Measurements from ENCODE around the gene DCAF8.

Gene DCAF8

GRCh38 chr1:160264795-160265307 lies 2.5 kb upstream of the DCAF8 start:
- H3K4me3 ChIP-seq (ENCODE audit: low read depth, low read length) = no peak overlapping the region

DNA sequence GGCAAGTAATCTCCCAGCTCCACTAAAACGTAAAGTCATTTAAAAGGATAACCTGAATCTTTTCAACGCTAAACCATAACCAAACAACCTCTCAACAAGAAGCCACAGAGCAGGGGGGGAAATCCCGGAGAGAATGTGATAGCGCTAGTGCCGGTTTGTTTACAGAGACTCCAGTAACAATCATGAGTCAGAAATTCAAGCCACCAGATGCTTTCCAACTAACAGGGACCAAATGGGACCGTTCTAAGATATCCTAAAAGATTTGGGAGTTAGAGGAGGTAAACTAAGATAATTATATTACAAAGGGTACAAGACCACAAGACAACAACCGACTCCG lies 825 bp downstream of the DCAF8 start:
- peak overlapping the region; percentile 99 for H3K4me3 ChIP-seq (ENCODE audit: low read depth, low read length)

- peak overlapping the region; percentile 99 for H3K4me3 ChIP-seq (ENCODE audit: low read depth, low read length)
Measured at GRCh38 chr1:160260406-160261382, 1.7 kb downstream of the DCAF8 start.

GRCh38 chr1:160258177-160258798 lies 4.1 kb downstream of the DCAF8 start:
- H3K4me3 ChIP-seq (ENCODE audit: low read depth, low read length) = no peak overlapping the region

DNA sequence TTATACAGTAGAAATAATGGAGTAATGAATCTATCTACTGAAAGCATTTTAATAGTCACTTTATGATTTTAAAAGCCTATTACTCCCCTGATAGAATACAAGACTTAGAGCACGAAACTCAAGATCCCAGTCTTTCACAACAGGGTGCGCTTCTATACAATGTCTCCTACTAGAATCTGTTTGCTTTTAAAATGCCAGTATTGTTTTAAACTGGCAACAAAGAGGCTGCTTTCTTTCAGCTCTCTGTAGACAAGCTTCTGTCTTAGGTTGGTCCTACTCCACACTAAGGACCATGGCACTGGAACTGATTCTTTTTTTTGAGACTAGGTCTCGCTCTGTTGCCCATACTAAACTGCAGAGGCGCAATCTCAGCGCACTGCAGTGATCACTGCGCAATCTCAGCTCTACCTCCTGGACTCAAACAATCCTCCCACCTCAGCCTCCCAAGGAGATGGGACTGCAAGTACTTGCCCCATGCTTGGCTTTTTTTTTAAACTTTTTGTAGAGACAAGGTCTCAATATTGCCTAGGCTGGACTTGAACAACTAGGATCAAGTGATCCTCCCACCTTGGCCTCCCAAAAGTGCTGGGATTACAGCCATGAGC lies 4.8 kb downstream of the DCAF8 start:
- no peak overlapping the region for H3K4me3 ChIP-seq (ENCODE audit: low read depth, low read length)

- H3K4me3 ChIP-seq (ENCODE audit: low read depth, low read length) = no peak overlapping the region
Measured at GRCh38 chr1:160256396-160257046, 5.8 kb downstream of the DCAF8 start.

DNA sequence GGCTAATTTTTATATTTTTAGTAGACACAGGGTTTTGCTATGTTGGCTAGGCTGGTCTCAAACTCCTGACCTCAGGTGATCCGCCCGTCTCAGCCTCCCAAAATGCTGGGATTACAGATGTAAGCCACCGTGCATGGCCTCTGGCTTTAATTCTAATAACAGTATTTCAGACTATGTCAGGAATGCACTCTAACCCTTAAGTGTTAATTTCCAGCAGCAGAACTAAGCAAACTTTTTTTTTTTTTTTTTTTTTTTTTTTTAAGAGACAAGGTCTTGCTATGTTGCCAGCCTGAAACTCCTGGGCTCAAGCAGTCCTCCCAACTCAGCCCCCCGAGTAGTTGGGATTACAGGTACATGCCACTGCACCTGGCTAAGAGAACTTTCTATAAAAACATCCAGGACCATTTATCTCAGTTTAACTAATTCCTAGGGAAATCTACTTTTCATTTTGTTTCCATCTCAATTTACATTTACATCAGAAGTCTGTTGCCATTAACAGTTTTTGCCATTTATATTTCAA lies 6.5 kb downstream of the DCAF8 start:
- no peak overlapping the region for H3K4me3 ChIP-seq (ENCODE audit: low read depth, low read length)

- H3K4me3 ChIP-seq (ENCODE audit: low read depth, low read length) = no peak overlapping the region
Measured at GRCh38 chr1:160251687-160252526, 10.4 kb downstream of the DCAF8 start.

- no peak overlapping the region for H3K4me3 ChIP-seq (ENCODE audit: low read depth, low read length)
Measured at GRCh38 chr1:160251011-160251410, 11.3 kb downstream of the DCAF8 start.

DNA sequence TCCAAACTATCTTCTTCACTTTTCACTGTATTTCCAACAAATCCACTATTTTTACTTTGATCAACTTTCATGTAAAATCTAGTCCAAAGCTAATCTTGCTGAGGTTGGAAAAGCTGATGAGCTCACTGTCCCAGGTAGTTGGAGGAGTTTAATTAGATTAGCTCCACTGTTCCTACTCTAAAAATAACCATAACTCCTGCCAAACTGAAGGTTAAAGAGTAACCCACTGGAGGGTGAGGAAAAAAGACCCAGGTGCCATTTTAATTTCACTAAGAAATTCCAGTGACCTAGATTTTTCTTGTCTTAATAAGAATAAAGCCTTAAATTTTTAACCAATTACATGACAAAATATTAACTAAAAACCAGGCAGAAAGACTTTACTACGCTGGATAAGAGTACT lies 15.3 kb downstream of the DCAF8 start:
- no peak overlapping the region for H3K4me3 ChIP-seq (ENCODE audit: low read depth, low read length)

DNA sequence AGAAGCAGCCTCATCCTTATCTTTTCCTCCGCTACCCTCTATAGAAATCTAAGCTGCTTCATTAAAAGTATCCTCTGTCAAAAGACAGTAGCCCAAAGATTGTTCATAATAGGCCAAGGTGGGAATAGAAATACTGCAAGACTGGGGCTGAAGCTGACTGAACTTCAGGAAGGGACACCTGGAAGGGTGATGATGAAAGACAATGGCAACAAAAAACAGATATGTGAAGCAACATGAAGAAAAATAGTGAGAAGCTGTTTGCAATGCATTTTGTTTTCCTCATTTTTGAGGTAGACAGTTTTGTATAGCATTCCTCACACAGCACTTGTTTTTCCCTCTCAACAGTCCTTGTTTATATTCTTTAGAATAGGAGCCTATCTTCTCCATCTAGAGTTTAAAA lies 16.9 kb downstream of the DCAF8 start:
- H3K4me3 ChIP-seq (ENCODE audit: low read depth, low read length) = no peak overlapping the region

DNA sequence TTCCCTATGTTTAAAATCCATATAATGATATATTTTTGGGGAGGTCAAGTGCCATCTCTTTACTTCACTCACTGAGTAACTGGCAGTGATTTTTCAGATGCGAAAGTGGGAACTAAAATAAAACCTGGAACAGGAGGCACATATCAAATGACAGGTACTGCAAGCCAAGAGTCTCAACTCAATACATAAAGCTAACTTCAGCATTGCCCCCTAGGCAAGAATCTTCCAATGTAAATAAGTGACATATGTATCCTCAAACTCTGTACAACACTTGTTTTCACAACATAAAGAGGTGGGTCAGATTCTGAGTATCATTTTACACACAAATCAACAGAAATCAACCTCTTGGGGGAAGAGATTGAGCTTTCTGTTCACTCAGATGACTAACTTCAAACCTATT lies 18.1 kb downstream of the DCAF8 start:
- H3K4me3 ChIP-seq (ENCODE audit: low read depth, low read length) = no peak overlapping the region

GRCh38 chr1:160243767-160244166 lies 18.6 kb downstream of the DCAF8 start:
- H3K4me3 ChIP-seq (ENCODE audit: low read depth, low read length) = no peak overlapping the region

DNA sequence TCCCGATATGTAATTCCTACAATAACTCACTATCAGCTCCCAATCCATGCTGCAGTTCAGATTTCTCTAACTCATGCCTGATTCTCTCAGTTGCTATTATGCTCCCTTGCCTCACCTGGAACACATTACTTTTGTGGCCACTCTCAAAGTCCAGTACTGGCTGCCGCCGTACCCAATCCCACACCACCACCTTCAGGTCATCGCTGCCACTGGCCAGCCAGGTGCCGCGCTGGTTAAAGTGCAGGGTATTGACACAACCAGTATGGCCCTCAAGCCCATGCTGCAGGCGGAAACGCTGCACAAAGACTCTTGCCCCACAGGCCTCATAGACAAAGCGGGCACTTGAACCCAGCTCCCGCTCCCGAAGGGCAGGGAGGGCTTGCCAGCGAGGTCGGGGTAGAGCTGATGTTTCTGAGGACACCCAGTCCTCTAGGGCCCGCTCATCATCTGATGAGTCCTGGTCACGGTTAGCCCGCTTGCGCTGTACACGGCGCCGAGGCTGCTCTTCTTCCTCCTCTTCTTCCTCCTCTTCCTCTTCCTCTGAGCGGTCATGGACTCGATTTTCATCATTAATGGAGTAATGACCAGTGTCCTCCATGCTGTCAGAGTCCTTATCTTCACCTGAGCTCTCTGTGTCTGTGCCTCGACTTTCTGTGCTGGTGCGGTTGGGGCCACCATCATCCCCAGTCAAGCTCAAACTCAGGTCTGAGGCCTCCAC lies 22.6 kb downstream of the DCAF8 start:
- H3K4me3 ChIP-seq (ENCODE audit: low read depth, low read length) = no peak overlapping the region

DNA sequence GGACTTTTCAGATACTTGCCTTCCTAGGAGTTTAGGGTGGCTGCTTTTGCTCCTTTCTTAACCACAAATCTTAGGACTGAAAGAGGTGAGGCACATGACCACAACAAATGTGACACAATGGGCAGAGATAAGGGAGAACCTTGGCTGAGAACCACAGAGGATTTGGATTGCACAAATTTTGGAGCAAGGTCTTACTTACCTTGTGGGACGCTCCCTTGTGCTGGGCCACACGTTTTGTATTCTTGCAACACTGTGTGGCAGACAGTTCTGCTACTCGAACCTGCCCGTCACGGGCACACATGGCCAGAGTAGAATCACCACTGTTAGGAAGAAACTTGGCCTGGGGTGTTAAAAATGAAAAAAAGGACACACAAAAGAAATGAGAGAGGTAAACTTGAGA lies 23.9 kb downstream of the DCAF8 start:
- no peak overlapping the region for H3K4me3 ChIP-seq (ENCODE audit: low read depth, low read length)

- no peak overlapping the region for H3K4me3 ChIP-seq (ENCODE audit: low read depth, low read length)
Measured at GRCh38 chr1:160237558-160237957, 24.8 kb downstream of the DCAF8 start.

DNA sequence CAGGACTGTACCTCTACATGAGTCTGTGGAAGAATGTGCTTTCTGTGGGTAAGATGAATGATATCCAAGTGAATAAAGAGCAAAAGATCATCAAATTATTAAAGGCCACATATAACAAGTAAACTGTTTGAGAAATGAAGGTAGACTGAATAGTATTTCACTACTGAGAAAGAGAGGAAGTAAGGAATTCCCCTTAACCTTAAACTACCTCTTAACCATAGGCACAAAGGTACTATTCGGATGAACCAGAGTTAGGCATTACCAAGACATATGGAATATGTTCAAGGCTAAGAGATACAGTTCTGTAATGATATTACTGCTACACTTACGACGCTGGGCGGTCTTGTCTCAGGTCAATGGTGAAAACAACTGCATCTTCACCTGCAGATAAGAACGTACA lies 25.5 kb downstream of the DCAF8 start:
- no peak overlapping the region for H3K4me3 ChIP-seq (ENCODE audit: low read depth, low read length)

GRCh38 chr1:160232911-160233310 lies 29.4 kb downstream of the DCAF8 start:
- no peak overlapping the region for H3K4me3 ChIP-seq (ENCODE audit: low read depth, low read length)

GRCh38 chr1:160228431-160228830 lies 33.9 kb downstream of the DCAF8 start:
- no peak overlapping the region for H3K4me3 ChIP-seq (ENCODE audit: low read depth, low read length)
